ENCODE measurements around the gene TPRG1.

The TPRG1 gene

DNA sequence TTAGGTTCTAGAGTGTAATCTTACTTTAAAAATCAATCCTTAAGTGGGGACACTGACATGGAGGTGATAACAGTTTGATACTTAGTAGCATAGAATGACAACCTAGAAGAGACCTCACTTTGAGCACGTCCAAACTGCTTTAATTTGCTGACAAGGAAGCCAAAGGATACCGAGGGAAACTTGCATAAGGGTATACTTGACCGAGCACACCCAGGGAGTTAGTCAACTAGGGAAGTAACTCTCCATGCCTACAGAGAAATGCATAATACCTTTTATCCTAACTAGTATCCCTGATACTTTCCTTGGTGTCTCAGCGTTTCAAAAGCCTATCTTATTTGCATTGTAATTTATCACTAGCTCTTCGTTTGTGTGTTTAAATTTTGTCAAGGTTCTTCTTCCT, 5.5 kb upstream of the TPRG1 start:
- DNase-seq (ENCODE audit: low read depth) = no peak

DNA sequence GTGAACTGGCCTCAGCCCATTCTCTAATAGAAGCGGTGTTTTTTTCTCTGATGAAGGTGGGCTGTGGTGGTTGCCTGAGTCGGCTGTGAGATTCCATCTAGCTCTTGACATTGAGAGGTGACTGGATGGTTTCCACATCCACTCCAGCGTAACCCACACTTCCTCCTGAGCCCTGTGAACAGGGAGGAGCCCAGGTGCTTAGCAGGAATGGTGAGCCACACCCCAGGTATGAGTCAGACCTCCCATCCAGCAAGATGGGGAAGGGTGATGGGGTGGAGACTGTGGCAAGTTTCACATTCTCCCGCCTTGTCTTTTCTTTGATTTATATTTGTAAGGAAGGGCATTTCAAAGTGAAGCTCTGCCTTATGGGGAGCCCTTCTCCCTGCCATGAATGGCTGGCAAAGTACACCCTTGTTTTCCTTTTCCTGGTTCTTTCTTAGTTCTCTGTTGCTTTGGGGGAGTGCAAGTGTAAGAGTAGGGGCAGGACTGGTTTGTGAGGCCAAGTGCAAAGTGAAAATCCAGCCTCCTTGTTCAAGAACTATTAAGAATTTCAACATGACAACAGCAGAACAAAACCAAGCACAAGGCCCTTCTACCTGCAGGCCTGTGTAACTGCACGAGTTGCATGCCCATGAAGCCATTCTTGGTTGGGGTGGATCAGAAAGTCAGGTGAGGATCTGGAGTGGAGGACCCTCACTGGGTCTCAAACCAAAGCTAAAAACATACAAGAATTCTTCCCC, 4.6 kb upstream of the TPRG1 start:
- DNase-seq (ENCODE audit: low read depth) = no peak

- no peak for DNase-seq (ENCODE audit: low read depth)
These were observed 3.1 kb upstream of the TPRG1 start for GRCh38 chr3:189168711-189169110.

- DNase-seq (ENCODE audit: low read depth) = peak; percentile 13
These were observed 2.0 kb upstream of the TPRG1 start for GRCh38 chr3:189169728-189170127.

- peak; percentile 12 for DNase-seq (ENCODE audit: low read depth)
These were observed 1.2 kb upstream of the TPRG1 start for GRCh38 chr3:189170559-189170958.

DNA sequence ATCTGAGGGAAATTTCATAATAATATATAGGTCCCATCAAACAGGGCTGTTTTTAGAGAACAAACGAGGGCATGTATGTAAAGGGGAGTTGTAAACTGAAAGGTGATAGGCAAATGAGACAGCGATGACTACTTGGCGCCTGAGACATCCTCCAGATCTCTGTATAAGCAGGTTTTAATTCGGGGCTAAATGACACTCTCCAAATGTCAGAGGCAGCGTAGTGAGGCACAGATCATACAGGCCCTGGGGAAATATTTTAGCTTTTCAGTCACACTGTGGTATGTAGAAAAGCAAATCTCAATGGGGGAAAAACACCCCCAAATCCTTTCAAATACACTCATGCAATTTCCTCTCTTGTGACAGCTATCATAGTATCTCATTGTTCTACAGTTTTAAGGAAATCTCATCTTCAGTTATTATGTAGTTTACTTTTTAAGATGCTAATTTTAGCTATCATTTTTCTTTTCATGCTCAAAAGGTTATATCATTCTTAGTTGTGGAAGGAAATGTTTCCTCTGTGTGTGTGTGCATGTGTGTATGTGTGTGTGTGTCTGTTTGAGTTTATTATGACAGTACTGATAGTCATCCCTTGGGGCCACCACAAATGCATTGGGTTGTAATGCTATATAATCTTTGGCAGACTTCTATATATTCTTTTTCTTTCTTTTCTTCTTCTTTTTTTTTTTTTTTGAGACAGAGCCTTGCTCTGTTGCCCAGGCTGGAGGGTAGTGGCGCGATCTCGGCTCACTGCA, 1.1 kb downstream of the TPRG1 start:
- DNase-seq (ENCODE audit: low read depth) = no peak

GRCh38 chr3:189184566-189184965, 12.8 kb downstream of the TPRG1 start:
- DNase-seq (ENCODE audit: low read depth) = no peak

GRCh38 chr3:189186101-189186500, 14.3 kb downstream of the TPRG1 start:
- DNase-seq (ENCODE audit: low read depth) = no peak

DNA sequence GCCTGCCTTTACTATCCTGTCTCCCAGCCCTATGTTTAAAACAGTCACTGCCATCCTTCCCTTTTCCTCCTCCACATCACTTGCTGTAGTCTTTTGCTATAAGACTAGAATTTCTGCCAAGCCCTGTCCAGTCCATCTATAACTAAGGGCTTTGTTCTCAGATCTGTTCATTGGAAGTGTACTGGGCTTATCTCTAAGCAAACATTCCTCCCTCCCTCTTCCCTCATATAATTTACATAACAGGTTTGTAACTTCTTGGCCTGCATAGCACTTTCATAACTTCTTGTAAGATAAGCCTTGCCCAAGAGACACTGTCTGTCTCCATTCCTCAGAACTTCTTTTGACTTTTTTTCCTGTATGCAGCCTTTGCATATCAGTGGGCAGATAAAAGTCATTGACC, 16.7 kb downstream of the TPRG1 start:
- DNase-seq (ENCODE audit: low read depth) = no peak

DNA sequence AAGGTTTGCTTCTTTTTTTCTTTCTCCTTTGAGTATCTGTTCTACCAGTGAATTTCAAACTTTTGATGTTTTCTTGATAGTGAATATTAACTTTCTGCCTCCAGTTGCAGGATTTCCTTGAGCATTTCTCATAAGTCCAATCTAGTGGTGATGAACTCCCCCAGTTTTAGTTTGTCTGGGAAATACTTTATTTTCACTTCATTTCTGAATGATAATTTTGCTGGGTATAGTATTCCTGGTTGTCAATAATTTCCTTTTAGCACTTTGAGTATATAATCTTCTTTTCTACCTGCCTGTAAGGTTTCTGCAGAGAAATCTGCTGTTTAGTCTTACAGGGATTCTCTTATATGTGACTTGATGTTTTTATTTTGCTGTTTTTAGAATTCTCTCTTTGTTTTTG, 21.0 kb downstream of the TPRG1 start:
- no peak for DNase-seq (ENCODE audit: low read depth)

GRCh38 chr3:189195302-189195701, 23.5 kb downstream of the TPRG1 start:
- DNase-seq (ENCODE audit: low read depth) = peak; percentile 20

GRCh38 chr3:189202106-189202505, 30.3 kb downstream of the TPRG1 start:
- DNase-seq (ENCODE audit: low read depth) = no peak

- no peak for DNase-seq (ENCODE audit: low read depth)
These were observed 30.8 kb downstream of the TPRG1 start for GRCh38 chr3:189202583-189202982.

GRCh38 chr3:189204167-189204866, 32.5 kb downstream of the TPRG1 start:
- peak; percentile 8 for DNase-seq (ENCODE audit: low read depth)

DNA sequence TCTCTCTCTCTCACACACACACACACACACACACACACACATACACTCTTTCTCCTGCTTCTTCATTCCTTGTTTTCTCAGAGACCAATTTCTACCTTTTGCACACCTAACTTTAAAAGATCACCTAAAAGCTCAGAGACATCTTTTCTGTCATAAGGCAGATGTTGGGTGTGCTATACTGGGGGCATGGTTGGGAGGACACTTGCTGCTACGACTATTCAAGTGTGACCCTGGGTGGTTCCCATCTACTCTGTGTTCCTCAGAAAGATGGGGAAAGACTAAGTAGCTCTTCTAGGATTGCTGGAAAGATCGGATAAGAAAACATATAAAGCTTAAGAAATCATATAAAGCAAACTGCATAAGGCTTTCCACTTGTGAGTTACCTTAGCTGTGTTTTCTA, 33.2 kb downstream of the TPRG1 start:
- DNase-seq (ENCODE audit: low read depth) = no peak

DNA sequence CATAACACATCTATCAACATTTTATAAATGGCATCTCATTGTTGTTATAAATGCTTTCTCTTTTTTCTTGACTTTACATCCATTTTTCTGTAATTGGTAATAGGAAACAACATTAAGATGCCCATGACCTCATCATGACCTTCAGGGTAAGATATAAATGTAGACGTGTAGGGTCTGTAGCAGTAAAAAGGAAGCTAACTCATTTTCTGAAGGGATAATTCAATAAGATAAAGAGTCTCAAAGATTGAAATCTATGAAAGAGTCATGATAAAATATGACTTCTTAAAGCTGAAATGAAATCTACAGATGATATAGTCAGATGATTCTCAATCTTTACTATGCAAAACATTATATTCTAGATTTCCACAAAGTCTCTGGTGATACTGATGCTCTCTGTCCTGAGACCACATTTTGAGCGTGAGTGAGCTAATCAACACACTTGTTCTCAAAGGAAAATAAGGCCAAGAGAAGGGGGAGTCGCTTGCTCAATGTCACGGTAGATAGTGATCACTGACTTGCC, 38.5 kb downstream of the TPRG1 start:
- DNase-seq (ENCODE audit: low read depth) = no peak

GRCh38 chr3:189212681-189213080, 40.9 kb downstream of the TPRG1 start:
- no peak for DNase-seq (ENCODE audit: low read depth)

DNA sequence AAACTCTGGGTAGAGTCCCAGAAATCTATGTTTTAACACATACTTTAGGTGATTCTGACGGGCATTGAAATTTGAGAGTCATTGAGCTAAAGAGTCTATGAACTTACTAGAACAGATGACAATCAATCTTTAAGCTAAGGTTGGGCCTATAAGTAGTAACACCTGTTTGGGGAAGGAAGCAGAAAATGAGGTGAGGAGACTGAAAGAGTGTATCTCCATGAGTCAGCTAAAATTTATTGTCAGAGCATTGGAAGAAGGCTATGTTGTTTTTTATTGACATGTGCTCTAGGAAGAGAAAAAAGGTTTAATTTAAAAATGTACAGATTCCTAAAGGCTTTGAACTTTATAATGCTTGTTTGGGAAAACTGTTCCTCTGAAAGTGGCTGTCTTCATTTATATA, 42.9 kb downstream of the TPRG1 start:
- no peak for DNase-seq (ENCODE audit: low read depth)

- DNase-seq (ENCODE audit: low read depth) = no peak
These were observed 51.3 kb downstream of the TPRG1 start for GRCh38 chr3:189222927-189223636.

- no peak for DNase-seq (ENCODE audit: low read depth)
These were observed 53.7 kb downstream of the TPRG1 start for GRCh38 chr3:189225431-189225830.

GRCh38 chr3:189227249-189227648, 55.5 kb downstream of the TPRG1 start:
- no peak for DNase-seq (ENCODE audit: low read depth)

- DNase-seq (ENCODE audit: low read depth) = no peak
These were observed 57.5 kb downstream of the TPRG1 start for GRCh38 chr3:189229196-189229828.

Measured in ELR (cell line).